DOHH2 (cell line): ENCODE results near the gene C6orf89.
A peak's percentile ranks its signal among the peaks of the same experiment; 100 is the strongest.

Experiments
- H3F3A ChIP-seq: fragments of 200-600 bp; sonication (generic), shearing (Covaris generic); 2 replicates; pipeline ENCODE4 v1.6.0; 2016; ENCODE audit warnings: antibody characterized with exemption, mild to moderate bottlenecking; ENCODE audit not compliant: control insufficient read depth, insufficient read depth
- H3K27ac ChIP-seq: fragments of 200-600 bp; sonication (generic); 2 replicates; pipeline ENCODE4 v1.5.1; 2014; ENCODE audit warnings: low read depth, mild to moderate bottlenecking, low read length, moderate library complexity
- H3K27me3 ChIP-seq: fragments of 200-600 bp; sonication (generic); 2 replicates; pipeline ENCODE4 v1.6.1; 2014; ENCODE audit warnings: mild to moderate bottlenecking, low read length, mixed read lengths; ENCODE audit not compliant: control insufficient read depth
- H3K36me3 ChIP-seq: fragments of 200-600 bp; sonication (generic); 2 replicates; pipeline ENCODE4 v1.6.1; 2014; ENCODE audit warnings: mild to moderate bottlenecking, low read length, moderate library complexity, mixed read lengths; ENCODE audit not compliant: control insufficient read depth
- H3K4me1 ChIP-seq: fragments of 200-600 bp; sonication (generic); 2 replicates; pipeline ENCODE4 v1.6.1; 2014; ENCODE audit warnings: mild to moderate bottlenecking, low read length, mixed read lengths; ENCODE audit not compliant: control insufficient read depth
- H3K4me2 ChIP-seq: fragments of 200-600 bp; sonication (generic); 2 replicates; pipeline ENCODE4 v1.6.0; 2014; ENCODE audit warnings: mild to moderate bottlenecking, low read length, moderate library complexity
- H3K4me3 ChIP-seq: fragments of 200-600 bp; sonication (generic); 2 replicates; pipeline ENCODE4 v1.5.1; 2014; ENCODE audit warnings: mild to moderate bottlenecking, low read length, mixed read lengths
- H3K79me2 ChIP-seq: fragments of 200-600 bp; sonication (generic); 2 replicates; pipeline ENCODE4 v1.6.1; 2014; ENCODE audit warnings: mild to moderate bottlenecking, low read length, mixed read lengths; ENCODE audit not compliant: control insufficient read depth
- H3K9me2 ChIP-seq: fragments of 200-600 bp; sonication (generic); replicated peaks from 2 replicates; pipeline ENCODE4 v1.6.1; 2014; ENCODE audit warnings: mild to moderate bottlenecking, low read length, mixed read lengths; ENCODE audit not compliant: control insufficient read depth
- H3K9me3 ChIP-seq: fragments of 200-600 bp; sonication (generic); 2 replicates; pipeline ENCODE4 v1.6.1; 2014; ENCODE audit warnings: antibody characterized with exemption, low read length, mixed read lengths; ENCODE audit not compliant: control insufficient read depth, insufficient read depth
- H4K20me1 ChIP-seq: fragments of 200-600 bp; sonication (generic); 2 replicates; pipeline ENCODE4 v1.6.0; 2014; ENCODE audit warnings: low read depth, mild to moderate bottlenecking, antibody characterized with exemption, low read length, moderate library complexity; ENCODE audit not compliant: control insufficient read depth, insufficient read depth
- CTCF ChIP-seq: fragments of 200-600 bp; sonication (generic); IDR thresholded peaks from one replicate; pipeline ENCODE4 v1.5.1; 2014; ENCODE audit warnings: antibody characterized with exemption, mild to moderate bottlenecking, low read depth, low read length; ENCODE audit not compliant: poor library complexity, severe bottlenecking
- EZH2phosphoT487 ChIP-seq: fragments of 200-600 bp; sonication (generic); IDR thresholded peaks from 2 replicates; pipeline ENCODE4 v1.6.1; 2017; ENCODE audit warnings: borderline replicate concordance, mild to moderate bottlenecking, antibody characterized with exemption, low read length, moderate library complexity, mixed read lengths

C6orf89 gene

DNA sequence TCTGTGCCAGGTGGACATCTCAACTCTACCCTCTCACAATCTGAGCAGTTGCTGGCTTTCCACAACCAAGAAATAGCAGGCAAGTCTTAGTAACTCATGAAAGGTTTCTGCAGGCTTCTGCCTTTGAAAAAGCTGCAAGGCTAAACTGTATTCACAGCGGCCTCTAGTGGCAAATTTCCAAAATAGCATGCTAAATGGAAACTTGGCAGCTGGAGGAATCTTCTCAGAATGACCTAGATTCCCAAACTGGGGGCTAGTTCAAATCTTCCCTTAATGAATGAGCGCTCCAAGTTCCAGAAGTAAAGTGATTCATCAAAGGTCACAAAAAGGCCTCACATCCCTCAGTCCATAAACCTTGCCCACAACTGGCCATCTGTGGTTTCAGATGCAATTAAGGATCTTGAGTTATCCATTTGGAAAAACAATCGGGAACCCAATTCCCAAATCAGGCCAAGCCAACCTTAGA lies 34.6 kb upstream of the C6orf89 start:
- Histone ChIP-seq H3F3A (no peaks in the 10 kb centered on the region), H4K20me1 (no peaks in the 10 kb centered on the region), H3K9me3 (no peaks in the 10 kb centered on the region), H3K9me2 (no peaks in the 10 kb centered on the region), H3K27ac (no peak overlapping the region), H3K4me1 (no peaks in the 10 kb centered on the region), H3K36me3 (peaks cover 51% of the 10 kb centered on the region), H3K4me2 (no peak overlapping the region), H3K4me3 (no peak overlapping the region), H3K27me3 (no peaks in the 10 kb centered on the region), H3K79me2 (no peaks in the 10 kb centered on the region)
- TF ChIP-seq EZH2phosphoT487 (no peak), CTCF (peak; percentile 86)

DNA sequence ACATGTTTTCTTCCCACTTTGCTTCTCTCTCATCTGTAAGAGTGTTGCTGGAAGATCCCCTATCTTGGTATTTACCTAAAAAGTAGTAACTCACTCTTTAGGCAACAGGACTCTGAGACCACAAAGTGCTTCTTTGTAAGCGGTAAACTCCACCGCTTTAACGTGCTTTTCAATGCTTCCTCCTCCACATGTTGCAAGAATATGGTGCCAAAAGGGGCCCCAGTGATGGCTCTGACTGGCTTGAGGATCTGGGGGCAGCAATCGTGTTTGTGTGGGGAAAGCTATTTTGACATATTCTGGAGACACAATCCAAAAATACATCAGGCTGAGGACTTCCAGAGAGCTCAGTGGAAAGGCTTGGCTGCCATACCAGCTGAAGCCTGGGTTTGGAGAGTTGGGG lies 34.1 kb upstream of the C6orf89 start:
- Histone ChIP-seq H3K79me2 (peaks cover 1% of the 10 kb centered on the region; the same call in 1 of the 2 replicates), H4K20me1 (no peaks in the 10 kb centered on the region), H3K4me3 (no peak overlapping the region), H3K4me1 (no peaks in the 10 kb centered on the region), H3K4me2 (no peak overlapping the region), H3F3A (no peaks in the 10 kb centered on the region), H3K27ac (no peak overlapping the region), H3K9me2 (no peaks in the 10 kb centered on the region), H3K36me3 (peaks cover 56% of the 10 kb centered on the region), H3K9me3 (no peaks in the 10 kb centered on the region), H3K27me3 (no peaks in the 10 kb centered on the region)
- no peak for TF ChIP-seq CTCF
- TF ChIP-seq EZH2phosphoT487 = no peak

DNA sequence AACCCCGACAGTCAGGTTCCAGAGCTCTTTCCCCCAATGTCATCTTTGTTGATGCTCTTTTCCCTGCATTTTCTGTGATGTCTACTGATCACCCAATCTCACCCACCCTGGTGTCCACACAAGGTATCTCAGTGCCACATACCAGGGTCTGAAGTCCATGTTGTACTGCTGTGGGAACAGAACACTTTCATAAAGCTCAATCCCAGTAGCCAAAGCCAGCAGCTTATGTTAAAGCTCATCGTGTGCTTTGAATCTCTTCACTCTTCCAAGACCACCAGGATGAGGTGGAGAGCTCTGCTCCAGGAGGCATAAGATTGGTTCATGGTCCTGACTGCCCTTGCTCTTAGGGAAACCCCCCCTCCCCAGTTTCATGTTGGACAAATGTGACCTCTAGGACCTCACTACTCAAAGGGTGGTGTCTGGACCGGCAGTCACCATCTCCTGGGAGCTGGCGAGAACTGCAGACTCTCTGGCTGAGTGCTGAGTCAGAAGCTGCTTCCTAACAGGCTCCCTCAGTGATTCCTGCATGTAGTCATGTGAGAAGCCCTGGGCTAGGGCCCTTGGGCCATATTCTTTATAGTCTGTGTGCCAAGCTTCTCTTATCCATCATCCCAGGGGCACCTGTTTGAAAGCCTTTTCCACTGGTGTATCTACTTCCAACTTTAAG lies 33.1 kb upstream of the C6orf89 start:
- Histone ChIP-seq H3K4me3 (no peak overlapping the region), H3K79me2 (peaks cover 10% of the 10 kb centered on the region), H3K9me3 (no peaks in the 10 kb centered on the region), H3K36me3 (peaks cover 66% of the 10 kb centered on the region), H4K20me1 (no peaks in the 10 kb centered on the region), H3F3A (no peaks in the 10 kb centered on the region), H3K9me2 (no peaks in the 10 kb centered on the region), H3K27ac (no peak overlapping the region), H3K27me3 (no peaks in the 10 kb centered on the region), H3K4me1 (no peaks in the 10 kb centered on the region), H3K4me2 (no peak overlapping the region)
- TF ChIP-seq EZH2phosphoT487 = no peak
- no peak for TF ChIP-seq CTCF
